GM12864 (cell line): ENCODE measurements around the gene PRSS1.

Experiments
- DNase-seq: peaks from one replicate; pipeline ENCODE4 v3.0.0-alpha.2; 2011; ENCODE audit warnings: low read depth
- H3K4me3 ChIP-seq: 2 replicates; pipeline ENCODE4 v1.5.1; 2011; ENCODE audit warnings: mild to moderate bottlenecking, low read depth, low read length, control low read depth
- CTCF ChIP-seq: IDR thresholded peaks from 2 replicates; pipeline ENCODE4 v1.5.1; 2011; ENCODE audit warnings: low read depth, mild to moderate bottlenecking, moderate library complexity, low read length, control low read depth, inconsistent platforms; ENCODE audit errors: missing control alignments

The PRSS1 gene

DNA sequence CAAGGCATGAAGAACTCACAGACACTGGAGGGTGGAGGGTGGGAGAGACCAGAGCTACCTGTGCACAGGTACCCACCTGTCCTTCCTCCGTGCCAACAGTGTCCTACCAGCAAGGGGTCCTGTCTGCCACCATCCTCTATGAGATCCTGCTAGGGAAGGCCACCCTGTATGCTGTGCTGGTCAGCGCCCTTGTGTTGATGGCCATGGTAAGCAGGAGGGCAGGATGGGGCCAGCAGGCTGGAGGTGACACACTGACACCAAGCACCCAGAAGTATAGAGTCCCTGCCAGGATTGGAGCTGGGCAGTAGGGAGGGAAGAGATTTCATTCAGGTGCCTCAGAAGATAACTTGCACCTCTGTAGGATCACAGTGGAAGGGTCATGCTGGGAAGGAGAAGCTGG, 43.3 kb downstream of the PRSS1 start:
- DNase-seq, result no peak
- H3K4me3 ChIP-seq, result no peak overlapping the region
- no peak for TF ChIP-seq CTCF

DNA sequence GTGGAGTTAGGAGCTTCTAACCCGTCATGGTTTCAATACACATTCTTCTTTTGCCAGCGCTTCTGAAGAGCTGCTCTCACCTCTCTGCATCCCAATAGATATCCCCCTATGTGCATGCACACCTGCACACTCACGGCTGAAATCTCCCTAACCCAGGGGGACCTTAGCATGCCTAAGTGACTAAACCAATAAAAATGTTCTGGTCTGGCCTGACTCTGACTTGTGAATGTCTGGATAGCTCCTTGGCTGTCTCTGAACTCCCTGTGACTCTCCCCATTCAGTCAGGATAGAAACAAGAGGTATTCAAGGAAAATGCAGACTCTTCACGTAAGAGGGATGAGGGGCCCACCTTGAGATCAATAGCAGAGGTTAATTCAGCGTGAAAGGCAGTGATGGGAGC, 43.9 kb downstream of the PRSS1 start:
- DNase-seq, result no peak
- H3K4me3 ChIP-seq, result no peak overlapping the region
- TF ChIP-seq CTCF, result no peak

- H3K4me3 ChIP-seq, result no peak overlapping the region
- DNase-seq, result no peak
- TF ChIP-seq CTCF, result no peak
Measured at GRCh38 chr7:142795339-142795863, 46.1 kb downstream of the PRSS1 start.

DNA sequence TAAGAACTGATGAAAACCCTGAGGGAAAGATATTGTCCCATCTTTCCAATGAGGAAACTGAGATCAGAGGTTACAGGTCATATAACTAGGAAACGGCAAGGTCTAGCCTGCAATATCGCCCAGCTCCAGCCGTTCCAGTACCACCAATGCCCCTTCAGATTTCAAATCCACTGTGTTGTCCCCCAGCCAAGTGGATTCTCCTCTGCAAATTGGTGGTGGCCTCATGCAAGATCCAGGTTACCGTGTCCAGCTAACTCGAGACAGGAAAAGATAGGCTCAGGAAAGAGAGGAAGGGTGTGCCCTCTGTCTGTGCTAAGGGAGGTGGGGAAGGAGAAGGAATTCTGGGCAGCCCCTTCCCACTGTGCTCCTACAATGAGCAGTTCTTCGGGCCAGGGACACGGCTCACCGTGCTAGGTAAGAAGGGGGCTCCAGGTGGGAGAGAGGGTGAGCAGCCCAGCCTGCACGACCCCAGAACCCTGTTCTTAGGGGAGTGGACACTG, 46.8 kb downstream of the PRSS1 start:
- no peak for TF ChIP-seq CTCF
- H3K4me3 ChIP-seq, result peak overlapping the region; percentile 56
- no peak for DNase-seq

GRCh38 chr7:142796501-142797390, 47.5 kb downstream of the PRSS1 start:
- no peak for DNase-seq
- no peak for TF ChIP-seq CTCF
- peak overlapping the region; percentile 56 for H3K4me3 ChIP-seq

GRCh38 chr7:142797391-142798377, 48.4 kb downstream of the PRSS1 start:
- peak overlapping the region; percentile 56 for H3K4me3 ChIP-seq
- no peak for TF ChIP-seq CTCF
- DNase-seq, result no peak
